ENCODE results near the gene IGF2R.

GRCh38 chr6:159982731-159983506 lies 14.0 kb downstream of the IGF2R start:
- TF ChIP-seq POLR2A (IDR thresholded peaks at IDR 0.05; ENCODE audit: low read length) (no peak), GATA1 (IDR thresholded peaks at IDR 0.05; ENCODE audit: low read depth, low read length) (no peak)
